ENCODE data around the gene ASB2. TPM values are rescaled to one million over a fixed set of nuclear protein-coding genes. Genes with fewer than 3 reads are reported as not detected.

Gene ASB2
- total and polyA plus RNA-seq, 2 of the 8 experiments (the other 6 are each of a cell fraction or from before 2014, with no cell fraction given): 1.0 to 2.1 TPM

DNA sequence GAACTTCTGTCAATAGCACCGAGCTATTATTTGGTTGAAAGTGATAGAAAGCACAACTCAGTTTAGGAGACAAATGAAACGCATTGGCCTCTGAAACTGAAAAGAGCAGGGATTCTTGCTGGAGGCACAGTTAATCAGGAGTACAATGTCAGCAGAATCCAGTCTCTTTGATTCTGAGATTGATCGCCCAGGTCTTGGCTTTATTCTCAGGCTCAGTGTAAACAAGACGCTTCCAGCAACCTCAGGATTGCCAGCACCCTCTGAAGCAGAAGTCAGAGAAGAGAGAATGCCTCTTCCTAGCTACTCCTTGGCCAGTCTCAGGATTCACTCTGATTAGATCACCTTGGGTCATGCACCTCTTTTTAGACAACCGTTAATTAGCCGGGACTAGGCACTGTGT, 38.0 kb upstream of the ASB2 start:
- no peak overlapping the region for H2BK120ac ChIP-seq (replicated peaks; ENCODE audit: low read depth, low read length)
- H3K56ac ChIP-seq (replicated peaks; ENCODE audit: insufficient read length, low read depth, low read length): no peak overlapping the region
- no peaks in the 10 kb centered on the region for H4K20me1 ChIP-seq (replicated peaks in 1 of 2; ENCODE audit: control insufficient read depth in 1 of 2, insufficient read depth in 2 of 2, low read length in 2 of 2)
- no peak for FAIRE-seq
- H3K36me3 ChIP-seq (ENCODE audit: control insufficient read depth in 2 of 4, insufficient read depth in 4 of 4, low read length in 3 of 4): no peaks in the 10 kb centered on the region
- no peak overlapping the region for H2AK5ac ChIP-seq (ENCODE audit: low read depth, low read length)
- no peaks in the 10 kb centered on the region; a peak in 1 of 7 replicates for H3K4me1 ChIP-seq (replicated peaks in 1 of 4; ENCODE audit: control insufficient read depth in 3 of 4, insufficient read depth in 4 of 4, low read length in 3 of 4)
- H3K9me3 ChIP-seq (ENCODE audit: insufficient read depth in 2 of 2, low read depth in 1 of 2, low read length in 1 of 2): no peaks in the 10 kb centered on the region
- no peak overlapping the region for H2BK20ac ChIP-seq (ENCODE audit: low read length)
- no peaks in the 10 kb centered on the region for H3K79me2 ChIP-seq (ENCODE audit: control insufficient read depth in 1 of 2, insufficient read depth in 2 of 2, low read length in 2 of 2)
- H2AFZ ChIP-seq (ENCODE audit: low read length): 0 out of 2 replicates have a peak overlapping the region, but pooled peaks have one; percentile 39
- no peak overlapping the region for H3K9ac ChIP-seq (replicated peaks in 1 of 4; ENCODE audit: extremely low read depth in 1 of 4, low read depth in 3 of 4, low read length in 3 of 4)
- no peak overlapping the region for H2BK12ac ChIP-seq (ENCODE audit: low read depth, low read length)
- no peak for DNase-seq (ENCODE audit: low read depth in 1 of 2, low spot score in 2 of 2)
- no peak overlapping the region for H4K5ac ChIP-seq (ENCODE audit: insufficient read length, low read depth, low read length)
- H3K4me2 ChIP-seq (ENCODE audit: insufficient read depth in 1 of 2, low read depth in 2 of 2, low read length in 2 of 2): no peak overlapping the region
- no peak overlapping the region for H2BK5ac ChIP-seq (ENCODE audit: low read depth, low read length)
- H3K23ac ChIP-seq (ENCODE audit: insufficient read length): no peak overlapping the region
- H2BK15ac ChIP-seq (ENCODE audit: low read length): no peak overlapping the region
- H3K4me3 ChIP-seq (ENCODE audit: extremely low read depth in 1 of 4, insufficient read depth in 2 of 4, low read depth in 3 of 4, low read length in 4 of 4): no peak overlapping the region
- H3K27me3 ChIP-seq (replicated peaks in 1 of 4; ENCODE audit: control insufficient read depth in 3 of 4, extremely low read depth in 1 of 4, insufficient read depth in 3 of 4, low read length in 3 of 4): peaks cover 0 to 2% (median 0%) of the 10 kb centered on the region in 4 experiments; a peak in 1 of 7 replicates
- no peak overlapping the region for H4K91ac ChIP-seq (replicated peaks; ENCODE audit: insufficient read length, low read length)
- POLR2A ChIA-PET (ENCODE audit: partially characterized antibody): interaction anchor here (0.6 kb wide), 1 partner anchor 115 kb away, joined by 3 read pairs; no protein-coding TSS in a partner anchor
- H3K23me2 ChIP-seq (ENCODE audit: low read depth, low read length): no peaks in the 10 kb centered on the region; the same call in 1 of the 2 replicates
- H3K4ac ChIP-seq (replicated peaks; ENCODE audit: insufficient read length, low read depth, low read length): no peak overlapping the region
- no peak overlapping the region for H4K8ac ChIP-seq (ENCODE audit: extremely low read depth, insufficient read depth, low read length)
- H3K79me1 ChIP-seq (ENCODE audit: low read depth, low read length): no peaks in the 10 kb centered on the region
- 92% methylated on average over 6 of the region's 6 CpGs; no CpG with 5 or more reads in 1 of the 2 experiments for WGBS, 2 experiments (ENCODE audit: extremely low coverage in 1 of 2, insufficient coverage in 1 of 2, insufficient read length in 1 of 2, insufficient replicate concordance in 2 of 2, low coverage in 1 of 2, low lambda C conversion rate in 2 of 2, missing lambda C conversion rate in 1 of 2)
- no peak overlapping the region for H3K27ac ChIP-seq (ENCODE audit: low read depth, low read length)
- no peak overlapping the region for H3K14ac ChIP-seq (ENCODE audit: insufficient read length)
- no peak overlapping the region for H3K18ac ChIP-seq (ENCODE audit: extremely low read depth, low read length)
- CTCF ChIA-PET (ENCODE audit: partially characterized antibody): interaction anchor here (1.5 to 9.7 kb wide), 6 partner anchors 10 to 129 kb away, joined by 3 to 65 read pairs (median 7); no protein-coding TSS in a partner anchor
- TF ChIP-seq TCF12 (IDR thresholded peaks at IDR 0.05; ENCODE audit: low read depth, low read length) (no peak), BACH1 (IDR thresholded peaks at IDR 0.05; ENCODE audit: low read length) (no peak), ZNF274 (IDR thresholded peaks at IDR 0.05; ENCODE audit: borderline replicate concordance, extremely low read depth, low read length) (no peak), RNF2 (IDR thresholded peaks at IDR 0.05; ENCODE audit: borderline replicate concordance, low read depth, low read length, missing control alignments, poor library complexity, severe bottlenecking) (no peak), SIN3A (conservative IDR thresholded peaks at IDR 0.05 in 1 of 2, IDR thresholded peaks at IDR 0.05 in 1 of 2; ENCODE audit: low read depth in 1 of 2, low read length in 2 of 2) (no peak), CEBPB (IDR thresholded peaks at IDR 0.05; ENCODE audit: low read depth, low read length) (no peak), SRF (IDR thresholded peaks at IDR 0.05; ENCODE audit: low read depth, low read length) (no peak), SP1 (IDR thresholded peaks at IDR 0.05; ENCODE audit: low read depth, low read length) (no peak), RBBP5 (IDR thresholded peaks at IDR 0.05; ENCODE audit: borderline replicate concordance, low read depth, low read length) (no peak), KDM1A (IDR thresholded peaks at IDR 0.05; ENCODE audit: borderline replicate concordance, low read length) (no peak), CBX5 (IDR thresholded peaks at IDR 0.05; ENCODE audit: low read depth, low read length) (no peak), CREB1 (IDR thresholded peaks at IDR 0.05) (no peak), NRF1 (IDR thresholded peaks at IDR 0.05; ENCODE audit: low read depth, low read length) (no peak), TAF1 (IDR thresholded peaks at IDR 0.05; ENCODE audit: low read depth, low read length) (no peak), RAD21 (IDR thresholded peaks at IDR 0.05 in 1 of 2, conservative IDR thresholded peaks at IDR 0.05 in 1 of 2; ENCODE audit: low read depth in 2 of 2, low read length in 2 of 2) (no peak)
